DOHH2 (cell line): ENCODE data around the gene COPS7A.

ENCODE experiments used
- H3F3A ChIP-seq: fragments of 200-600 bp; sonication (generic), shearing (Covaris generic); 2 replicates; pipeline ENCODE4 v1.6.0; 2016; ENCODE audit warnings: antibody characterized with exemption, mild to moderate bottlenecking; ENCODE audit not compliant: control insufficient read depth, insufficient read depth
- H3K27ac ChIP-seq: fragments of 200-600 bp; sonication (generic); 2 replicates; pipeline ENCODE4 v1.5.1; 2014; ENCODE audit warnings: low read depth, mild to moderate bottlenecking, low read length, moderate library complexity
- H3K27me3 ChIP-seq: fragments of 200-600 bp; sonication (generic); 2 replicates; pipeline ENCODE4 v1.6.1; 2014; ENCODE audit warnings: mild to moderate bottlenecking, low read length, mixed read lengths; ENCODE audit not compliant: control insufficient read depth
- H3K36me3 ChIP-seq: fragments of 200-600 bp; sonication (generic); 2 replicates; pipeline ENCODE4 v1.6.1; 2014; ENCODE audit warnings: mild to moderate bottlenecking, low read length, moderate library complexity, mixed read lengths; ENCODE audit not compliant: control insufficient read depth
- H3K4me1 ChIP-seq: fragments of 200-600 bp; sonication (generic); 2 replicates; pipeline ENCODE4 v1.6.1; 2014; ENCODE audit warnings: mild to moderate bottlenecking, low read length, mixed read lengths; ENCODE audit not compliant: control insufficient read depth
- H3K4me2 ChIP-seq: fragments of 200-600 bp; sonication (generic); 2 replicates; pipeline ENCODE4 v1.6.0; 2014; ENCODE audit warnings: mild to moderate bottlenecking, low read length, moderate library complexity
- H3K4me3 ChIP-seq: fragments of 200-600 bp; sonication (generic); 2 replicates; pipeline ENCODE4 v1.5.1; 2014; ENCODE audit warnings: mild to moderate bottlenecking, low read length, mixed read lengths
- H3K79me2 ChIP-seq: fragments of 200-600 bp; sonication (generic); 2 replicates; pipeline ENCODE4 v1.6.1; 2014; ENCODE audit warnings: mild to moderate bottlenecking, low read length, mixed read lengths; ENCODE audit not compliant: control insufficient read depth
- H3K9me2 ChIP-seq: fragments of 200-600 bp; sonication (generic); replicated peaks from 2 replicates; pipeline ENCODE4 v1.6.1; 2014; ENCODE audit warnings: mild to moderate bottlenecking, low read length, mixed read lengths; ENCODE audit not compliant: control insufficient read depth
- H3K9me3 ChIP-seq: fragments of 200-600 bp; sonication (generic); 2 replicates; pipeline ENCODE4 v1.6.1; 2014; ENCODE audit warnings: antibody characterized with exemption, low read length, mixed read lengths; ENCODE audit not compliant: control insufficient read depth, insufficient read depth
- H4K20me1 ChIP-seq: fragments of 200-600 bp; sonication (generic); 2 replicates; pipeline ENCODE4 v1.6.0; 2014; ENCODE audit warnings: low read depth, mild to moderate bottlenecking, antibody characterized with exemption, low read length, moderate library complexity; ENCODE audit not compliant: control insufficient read depth, insufficient read depth
- EZH2phosphoT487 ChIP-seq: fragments of 200-600 bp; sonication (generic); IDR thresholded peaks from 2 replicates; pipeline ENCODE4 v1.6.1; 2017; ENCODE audit warnings: borderline replicate concordance, mild to moderate bottlenecking, antibody characterized with exemption, low read length, moderate library complexity, mixed read lengths
- TF ChIP-seq, protein P1 (sequence below): fragments of 200-600 bp; sonication (generic); IDR thresholded peaks from one replicate; pipeline ENCODE4 v1.5.1; 2014; ENCODE audit warnings: antibody characterized with exemption, mild to moderate bottlenecking, low read depth, low read length; ENCODE audit not compliant: poor library complexity, severe bottlenecking

Gene COPS7A

DNA sequence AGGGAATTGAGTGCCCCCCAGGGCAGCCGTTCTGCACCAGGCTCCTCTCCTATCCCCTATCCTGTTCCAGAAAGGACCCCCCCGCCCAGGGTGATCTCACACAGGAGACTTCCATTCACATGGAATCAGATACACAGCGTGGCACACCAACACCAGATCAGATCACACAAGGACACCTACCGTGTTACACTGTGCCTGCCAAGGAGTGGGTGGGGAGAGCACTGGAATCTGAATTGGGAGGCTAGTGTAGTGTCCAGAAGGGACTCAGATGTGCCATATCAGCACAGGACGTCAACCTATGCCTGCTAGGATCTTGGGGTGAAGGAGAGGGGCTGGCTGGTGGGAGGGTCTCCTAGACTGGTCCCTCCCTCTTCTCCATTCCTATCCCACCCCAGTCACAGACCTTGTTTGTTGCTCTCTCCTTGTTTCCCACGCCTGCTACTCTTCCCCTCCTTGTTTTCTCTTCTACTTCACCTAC, 44.6 kb downstream of the COPS7A start:
- no peak overlapping the region for H3K4me3 ChIP-seq
- H4K20me1 ChIP-seq, result peaks cover 3% of the 10 kb centered on the region; the same call in 1 of the 2 replicates
- peaks cover 12% of the 10 kb centered on the region for H3F3A ChIP-seq
- peaks cover 8% of the 10 kb centered on the region for H3K27me3 ChIP-seq
- peaks cover 35% of the 10 kb centered on the region for H3K4me1 ChIP-seq
- H3K79me2 ChIP-seq, result peaks cover 9% of the 10 kb centered on the region
- H3K9me2 ChIP-seq, result no peaks in the 10 kb centered on the region
- H3K27ac ChIP-seq, result no peak overlapping the region
- no peaks in the 10 kb centered on the region for H3K9me3 ChIP-seq
- TF ChIP-seq, protein P1, sequence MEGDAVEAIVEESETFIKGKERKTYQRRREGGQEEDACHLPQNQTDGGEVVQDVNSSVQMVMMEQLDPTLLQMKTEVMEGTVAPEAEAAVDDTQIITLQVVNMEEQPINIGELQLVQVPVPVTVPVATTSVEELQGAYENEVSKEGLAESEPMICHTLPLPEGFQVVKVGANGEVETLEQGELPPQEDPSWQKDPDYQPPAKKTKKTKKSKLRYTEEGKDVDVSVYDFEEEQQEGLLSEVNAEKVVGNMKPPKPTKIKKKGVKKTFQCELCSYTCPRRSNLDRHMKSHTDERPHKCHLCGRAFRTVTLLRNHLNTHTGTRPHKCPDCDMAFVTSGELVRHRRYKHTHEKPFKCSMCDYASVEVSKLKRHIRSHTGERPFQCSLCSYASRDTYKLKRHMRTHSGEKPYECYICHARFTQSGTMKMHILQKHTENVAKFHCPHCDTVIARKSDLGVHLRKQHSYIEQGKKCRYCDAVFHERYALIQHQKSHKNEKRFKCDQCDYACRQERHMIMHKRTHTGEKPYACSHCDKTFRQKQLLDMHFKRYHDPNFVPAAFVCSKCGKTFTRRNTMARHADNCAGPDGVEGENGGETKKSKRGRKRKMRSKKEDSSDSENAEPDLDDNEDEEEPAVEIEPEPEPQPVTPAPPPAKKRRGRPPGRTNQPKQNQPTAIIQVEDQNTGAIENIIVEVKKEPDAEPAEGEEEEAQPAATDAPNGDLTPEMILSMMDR, result no peak
- no peak for TF ChIP-seq EZH2phosphoT487
- no peaks in the 10 kb centered on the region for H3K36me3 ChIP-seq
- no peak overlapping the region for H3K4me2 ChIP-seq

DNA sequence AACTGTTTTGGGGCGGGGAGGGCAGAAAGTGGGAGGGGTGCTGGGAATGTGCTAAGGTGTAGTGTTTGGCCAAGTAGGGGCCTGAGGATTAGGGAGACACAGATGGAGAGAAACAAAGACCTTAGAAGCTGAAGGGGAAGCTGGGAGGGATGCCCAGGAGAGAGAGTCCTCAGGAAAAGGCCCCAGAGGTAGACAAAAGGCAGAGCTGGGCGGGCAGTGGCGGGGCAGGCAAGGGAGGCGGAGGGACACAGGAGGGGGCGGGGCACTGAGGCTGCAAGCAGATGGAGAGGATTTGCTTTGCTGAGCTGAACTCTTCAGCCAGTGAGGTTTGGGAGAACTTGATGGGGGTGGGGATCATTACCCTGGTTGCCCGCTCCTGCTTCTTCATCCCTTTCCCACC, 45.1 kb downstream of the COPS7A start:
- Histone ChIP-seq H3K27me3 (peaks cover 13% of the 10 kb centered on the region), H3K4me1 (peaks cover 30% of the 10 kb centered on the region), H3K27ac (no peak overlapping the region), H3K4me2 (no peak overlapping the region), H3K9me2 (no peaks in the 10 kb centered on the region), H4K20me1 (peaks cover 3% of the 10 kb centered on the region; the same call in 1 of the 2 replicates), H3K36me3 (no peaks in the 10 kb centered on the region), H3K4me3 (no peak overlapping the region), H3K9me3 (no peaks in the 10 kb centered on the region), H3F3A (peaks cover 11% of the 10 kb centered on the region), H3K79me2 (peaks cover 9% of the 10 kb centered on the region)
- TF ChIP-seq, protein P1, result no peak
- TF ChIP-seq EZH2phosphoT487, result no peak

DNA sequence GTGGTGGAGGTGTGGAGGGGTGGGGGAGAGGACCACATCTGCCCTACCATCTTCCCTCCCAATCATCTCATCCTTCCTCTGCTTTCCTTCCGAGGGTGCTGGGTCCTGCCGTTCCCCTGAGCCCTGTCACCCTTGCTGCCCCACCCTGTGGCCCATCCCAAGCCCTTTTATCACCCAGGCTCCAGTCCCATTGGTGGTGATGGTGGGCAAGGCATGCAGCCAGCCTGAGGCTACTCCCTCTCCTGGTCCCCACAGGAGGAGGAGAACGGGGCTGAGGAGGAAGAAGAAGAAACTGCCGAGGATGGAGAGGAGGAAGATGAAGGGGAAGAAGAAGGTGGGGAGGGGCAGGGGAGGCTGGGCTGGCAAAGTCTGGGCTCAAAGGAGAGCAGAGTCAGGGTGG, 45.8 kb downstream of the COPS7A start:
- H3K27me3 ChIP-seq, result peaks cover 20% of the 10 kb centered on the region
- no peaks in the 10 kb centered on the region for H3K36me3 ChIP-seq
- no peak overlapping the region for H3K4me3 ChIP-seq
- H4K20me1 ChIP-seq, result peaks cover 3% of the 10 kb centered on the region; the same call in 1 of the 2 replicates
- H3K79me2 ChIP-seq, result peaks cover 9% of the 10 kb centered on the region
- H3K9me2 ChIP-seq, result no peaks in the 10 kb centered on the region
- TF ChIP-seq, protein P1, result no peak
- no peak for TF ChIP-seq EZH2phosphoT487
- no peak overlapping the region for H3K4me2 ChIP-seq
- H3K9me3 ChIP-seq, result no peaks in the 10 kb centered on the region
- peaks cover 11% of the 10 kb centered on the region for H3F3A ChIP-seq
- peaks cover 24% of the 10 kb centered on the region for H3K4me1 ChIP-seq
- no peak overlapping the region for H3K27ac ChIP-seq

DNA sequence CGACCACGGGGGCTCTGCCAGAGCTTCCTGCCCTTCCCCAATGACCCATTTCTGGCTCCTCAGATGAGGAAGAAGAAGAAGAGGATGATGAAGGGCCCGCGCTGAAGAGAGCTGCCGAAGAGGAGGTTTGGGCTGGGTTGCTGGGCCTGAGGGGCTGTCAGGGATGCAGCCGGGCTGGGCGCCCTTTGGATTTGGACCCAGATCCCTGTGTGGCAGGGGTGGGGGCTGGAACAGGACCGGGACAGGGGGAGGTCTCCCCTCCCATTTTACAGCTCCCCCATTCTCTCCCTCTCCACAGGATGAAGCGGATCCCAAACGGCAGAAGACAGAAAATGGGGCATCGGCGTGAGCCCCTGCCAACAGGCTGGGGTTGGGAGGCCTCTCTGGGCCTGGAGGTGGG, 46.2 kb downstream of the COPS7A start:
- H3K27ac ChIP-seq, result no peak overlapping the region
- peaks cover 24% of the 10 kb centered on the region for H3K27me3 ChIP-seq
- H3K4me2 ChIP-seq, result no peak overlapping the region
- H3K4me1 ChIP-seq, result peaks cover 20% of the 10 kb centered on the region
- H3K9me2 ChIP-seq, result no peaks in the 10 kb centered on the region
- H3F3A ChIP-seq, result peaks cover 8% of the 10 kb centered on the region
- peaks cover 3% of the 10 kb centered on the region; the same call in 1 of the 2 replicates for H4K20me1 ChIP-seq
- TF ChIP-seq, protein P1, result no peak
- TF ChIP-seq EZH2phosphoT487, result no peak
- no peak overlapping the region for H3K4me3 ChIP-seq
- no peaks in the 10 kb centered on the region for H3K36me3 ChIP-seq
- H3K9me3 ChIP-seq, result no peaks in the 10 kb centered on the region
- peaks cover 9% of the 10 kb centered on the region for H3K79me2 ChIP-seq
